Adrenal gland (tissue), 12 donors: ENCODE data around the gene RFX8. TPM values are rescaled to one million over a fixed set of nuclear protein-coding genes. Genes with fewer than 3 reads are reported as not detected.

Experiments used
- DNase-seq, 7 donors: peaks; one replicate each; pipeline ENCODE4 v3.0.0-alpha.2; 2019 to 2020
- H3K27ac ChIP-seq, 5 donors: fragments of 200-600 bp; sonication (generic) in 4 of 5; 1 replicate in 3 of 5; 2 replicates in 2 of 5; pipeline versions ENCODE4 v1.5.1 to v1.8.0; 2016 to 2020; ENCODE audit warnings: mild to moderate bottlenecking in 1 of 5
- H3K27me3 ChIP-seq: fragments of 200-600 bp; 2 replicates; pipeline ENCODE4 v1.8.0; 2021
- H3K36me3 ChIP-seq, 2 donors: fragments of 200-600 bp; replicated peaks in 1 of 2; 1 replicate in 1 of 2; 2 replicates in 1 of 2; pipeline versions ENCODE4 v1.5.1 to v1.8.0; 2018 to 2022
- H3K4me1 ChIP-seq, 2 donors: fragments of 200-600 bp; replicated peaks in 1 of 2; 1 replicate in 1 of 2; 2 replicates in 1 of 2; pipeline versions ENCODE4 v1.5.1 to v1.8.0; 2018 to 2021
- H3K4me3 ChIP-seq, 4 donors: fragments of 200-600 bp; sonication (generic) in 3 of 4; one replicate each; pipeline ENCODE4 v1.5.1; 2016 to 2018
- H3K9me3 ChIP-seq, 3 donors: fragments of 200-600 bp; sonication (generic) in 1 of 3; replicated peaks in 1 of 3; 1 replicate in 2 of 3; 2 replicates in 1 of 3; pipeline versions ENCODE4 v1.5.1 to v1.8.0; 2016 to 2021
- POLR2A ChIP-seq, 2 donors: fragments of 450-650 bp; IDR thresholded peaks; one replicate each; pipeline ENCODE4 v1.6.1; 2017; ENCODE audit warnings: antibody characterized with exemption in 2 of 2, mild to moderate bottlenecking in 2 of 2, moderate library complexity in 1 of 2
- WGBS, 4 donors: extraction: QIAGEN DNeasy Blood & Tissue Kit in 2 of 4; methylation state at CpG; one replicate each; pipeline versions ENCODE4 v1.1.5 to v1.1.7; 2013 to 2017; 5-methylcytosine and 5-hydroxymethylcytosine counted together
- intact Hi-C, 2 donors: fragments of 100-400 bp; cut with DNase I; formaldehyde crosslinking; loops; one replicate each; pipeline versions ENCODE4 v1.14.1 to v1.15.0; 2022 to 2023
- polyA plus RNA-seq, 3 donors: library from polyadenylated mRNA; stranded (reverse); fragments of 200-250 nt in 2 of 3; fragments of 350-450 nt in 1 of 3; fragmentation: Illumina TruSeq in 1 of 3; extraction: RNeasy Lipid Tissue Mini Kit (QIAGEN cat#74804) in 1 of 3; gene quantifications; one replicate each; pipeline ENCODE4 v1.2.3, GENCODE V29; 2013 to 2014
- total RNA-seq, 9 donors: library from RNA; depleted of rRNA in 4 of 9; stranded (reverse); fragments of >200 nt in 4 of 9; fragments of 120-200 nt in 1 of 9; fragmentation: NEBNext Ultra II Directional in 1 of 9; extraction: Animal tissue kit (Norgen Biotek cat#: 25700) in 1 of 9; gene quantifications; one replicate each; pipeline versions ENCODE4 v1.1.0 to v1.2.4, GENCODE V29; 2013 to 2023
- TF ChIP-seq, protein P1 (sequence below), 6 experiments: fragments of 450-650 bp in 4 of 6; fragments of 200-600 bp in 2 of 6; sonication (generic) in 1 of 6; IDR thresholded peaks; 1 replicate in 5 of 6; 2 replicates in 1 of 6; pipeline versions ENCODE4 v1.5.1 to v1.8.0; 2016 to 2021; ENCODE audit warnings: antibody characterized with exemption in 6 of 6, mild to moderate bottlenecking in 2 of 6, moderate library complexity in 1 of 6
- donor health status: healthy with polysubstance abuse.
- donor health status: Bipolar disorder and iron deficiency.
- donor health status: DM: yes; HTN: yes; CAD: no.
- donor health status: DM: no; HTN: no; CAD: no.
- donor health status: DM: no; HTN: no; CAD: no.
- donor health status: DM: yes; HTN: yes; CAD: no.

The RFX8 gene
- total and polyA plus RNA-seq, 12 donors, result 0.14 to 21.8 (median 0.74) TPM; not detected in 4

DNA sequence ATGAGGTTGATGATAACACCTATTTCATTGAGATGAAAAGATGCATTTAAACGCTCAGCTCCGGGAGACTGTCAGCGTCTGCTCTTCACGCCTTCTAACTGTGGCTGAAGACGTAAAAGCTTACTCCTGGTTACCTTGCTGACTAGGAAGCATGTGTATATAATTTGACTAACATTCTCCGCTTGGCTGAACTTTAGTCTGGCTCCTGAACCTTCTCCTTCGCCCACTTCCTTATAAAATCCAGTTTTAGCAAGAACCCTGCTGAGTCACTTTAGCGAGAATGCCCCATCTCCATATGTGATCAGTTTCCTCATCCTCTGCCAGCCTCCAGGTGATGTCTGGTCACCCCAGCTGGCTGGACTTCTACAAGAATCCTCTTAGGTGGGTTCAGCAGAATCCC, 74.9 kb downstream of the RFX8 start:
- no peaks in the 10 kb centered on the region for H3K9me3 ChIP-seq
- intact Hi-C loops, result no loop called here
- H3K27ac ChIP-seq, result no peak overlapping the region
- H3K4me1 ChIP-seq, result no peaks in the 10 kb centered on the region
- TF ChIP-seq POLR2A (IDR thresholded peaks at IDR 0.05), result no peak
- TF ChIP-seq, protein P1, sequence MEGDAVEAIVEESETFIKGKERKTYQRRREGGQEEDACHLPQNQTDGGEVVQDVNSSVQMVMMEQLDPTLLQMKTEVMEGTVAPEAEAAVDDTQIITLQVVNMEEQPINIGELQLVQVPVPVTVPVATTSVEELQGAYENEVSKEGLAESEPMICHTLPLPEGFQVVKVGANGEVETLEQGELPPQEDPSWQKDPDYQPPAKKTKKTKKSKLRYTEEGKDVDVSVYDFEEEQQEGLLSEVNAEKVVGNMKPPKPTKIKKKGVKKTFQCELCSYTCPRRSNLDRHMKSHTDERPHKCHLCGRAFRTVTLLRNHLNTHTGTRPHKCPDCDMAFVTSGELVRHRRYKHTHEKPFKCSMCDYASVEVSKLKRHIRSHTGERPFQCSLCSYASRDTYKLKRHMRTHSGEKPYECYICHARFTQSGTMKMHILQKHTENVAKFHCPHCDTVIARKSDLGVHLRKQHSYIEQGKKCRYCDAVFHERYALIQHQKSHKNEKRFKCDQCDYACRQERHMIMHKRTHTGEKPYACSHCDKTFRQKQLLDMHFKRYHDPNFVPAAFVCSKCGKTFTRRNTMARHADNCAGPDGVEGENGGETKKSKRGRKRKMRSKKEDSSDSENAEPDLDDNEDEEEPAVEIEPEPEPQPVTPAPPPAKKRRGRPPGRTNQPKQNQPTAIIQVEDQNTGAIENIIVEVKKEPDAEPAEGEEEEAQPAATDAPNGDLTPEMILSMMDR (IDR thresholded peaks at IDR 0.05), result no peak
- H3K4me3 ChIP-seq, result no peak overlapping the region
- DNase-seq, result no peak
- H3K36me3 ChIP-seq, result no peaks in the 10 kb centered on the region
- no peaks in the 10 kb centered on the region for H3K27me3 ChIP-seq
- 77 to 87% (median 81%) methylated on average over 8 of the region's 8 CpGs for WGBS, 4 donors

DNA sequence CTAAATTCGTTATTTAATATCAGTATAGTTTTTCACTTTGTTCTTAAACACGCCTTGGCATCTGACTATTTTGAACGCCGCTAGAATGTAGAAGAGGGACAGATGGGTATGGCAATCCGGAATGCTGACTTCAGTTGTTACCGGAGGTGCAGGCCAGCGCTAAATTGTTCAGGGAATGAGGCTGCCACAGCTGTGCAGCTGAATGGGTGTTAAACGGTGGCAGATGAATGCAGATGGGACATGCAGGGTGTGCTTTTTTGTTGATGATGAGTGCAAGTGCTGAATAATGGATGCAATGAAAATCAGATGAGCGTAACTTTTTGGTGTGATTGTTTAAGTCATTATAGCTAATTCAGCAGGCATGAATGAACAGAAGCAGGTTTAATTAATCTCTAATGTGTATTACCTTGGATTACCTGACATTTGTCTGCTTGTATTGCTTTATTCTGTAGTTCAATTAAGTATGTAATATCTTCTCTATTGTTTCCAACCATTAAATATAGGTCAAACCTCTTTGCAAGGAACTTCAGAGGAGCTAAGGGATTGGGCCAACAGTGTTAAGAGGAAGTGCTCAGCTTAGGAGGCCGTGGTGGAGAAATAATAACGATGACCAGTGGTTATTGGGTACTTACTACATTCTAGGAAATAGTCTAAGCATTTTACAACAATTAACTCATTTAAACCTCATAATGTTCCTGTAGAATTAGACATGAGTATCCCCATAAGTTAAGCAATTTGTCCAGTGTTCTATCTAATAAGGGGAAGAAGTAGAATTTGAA, 75.7 kb downstream of the RFX8 start:
- DNase-seq, result no peak
- Histone ChIP-seq H3K27ac (no peak overlapping the region), H3K27me3 (no peaks in the 10 kb centered on the region), H3K4me1 (no peaks in the 10 kb centered on the region), H3K36me3 (no peaks in the 10 kb centered on the region), H3K9me3 (no peaks in the 10 kb centered on the region), H3K4me3 (no peak overlapping the region)
- no peak for TF ChIP-seq POLR2A (IDR thresholded peaks at IDR 0.05)
- TF ChIP-seq, protein P1 (IDR thresholded peaks at IDR 0.05), result no peak
- intact Hi-C loops, result no loop called here
- 83 to 84% (median 84%) methylated on average over 11 of the region's 11 CpGs for WGBS, 4 donors

DNA sequence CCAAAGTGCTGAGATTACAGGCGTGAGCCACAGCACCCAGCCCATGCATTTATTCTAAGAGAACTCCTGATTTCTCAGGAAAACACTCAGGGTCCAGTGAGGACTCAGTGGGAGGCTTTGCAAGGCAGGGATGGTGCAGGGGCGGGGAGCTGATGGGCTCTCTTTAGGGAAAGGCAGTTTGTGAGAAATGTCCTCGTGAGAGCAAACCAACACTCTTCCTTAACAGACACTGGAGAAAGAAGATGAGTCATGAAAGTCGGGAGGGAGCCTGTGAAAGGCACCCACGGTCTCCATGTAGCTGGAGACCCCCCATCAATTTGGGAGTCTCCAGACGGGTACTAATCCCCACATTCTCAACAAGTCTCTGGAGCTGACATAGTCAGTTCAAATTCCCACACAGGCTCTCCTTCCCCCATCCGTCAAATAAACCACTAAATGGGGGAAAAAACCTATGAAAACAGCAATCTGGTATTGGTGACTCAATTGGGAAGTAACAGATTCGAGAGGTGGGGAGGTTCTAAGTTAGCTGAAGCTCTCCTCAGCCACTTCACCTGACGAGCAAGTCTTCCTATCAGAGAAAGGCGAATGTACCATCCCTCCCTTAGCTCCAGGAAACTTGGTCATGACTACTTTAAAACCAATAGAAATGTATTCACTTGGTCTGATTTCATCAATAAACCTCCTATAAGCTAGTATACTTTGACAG, 76.6 kb downstream of the RFX8 start:
- Histone ChIP-seq H3K4me3 (no peak overlapping the region), H3K36me3 (no peaks in the 10 kb centered on the region), H3K27me3 (no peaks in the 10 kb centered on the region), H3K9me3 (no peaks in the 10 kb centered on the region), H3K27ac (no peak overlapping the region), H3K4me1 (no peaks in the 10 kb centered on the region)
- TF ChIP-seq, protein P1 (IDR thresholded peaks at IDR 0.05), result no peak
- no peak for TF ChIP-seq POLR2A (IDR thresholded peaks at IDR 0.05)
- DNase-seq, result no peak
- intact Hi-C loops, result no loop called here
- 63 to 73% (median 67%) methylated on average over 10 of the region's 10 CpGs for WGBS, 4 donors

DNA sequence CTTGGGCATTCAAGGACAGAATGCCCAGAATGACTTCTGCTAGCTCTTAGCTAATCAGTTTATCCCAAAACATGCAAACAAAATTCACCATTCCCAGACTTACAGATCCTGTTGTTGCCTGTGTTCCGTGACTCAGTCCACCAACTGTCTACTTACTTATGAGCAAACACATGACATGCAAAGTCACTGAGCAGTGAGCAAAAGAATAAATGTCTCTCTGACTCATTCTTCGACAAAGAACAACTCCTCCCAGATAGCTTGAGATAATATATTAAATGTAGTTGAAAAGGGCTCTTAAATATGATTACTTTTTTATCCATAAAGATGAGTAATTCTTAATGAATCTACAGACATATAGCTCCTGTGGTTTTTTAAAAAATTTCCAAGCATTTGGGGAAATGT, 78.6 kb downstream of the RFX8 start:
- DNase-seq, result peak in 3 of 7 donors; percentile 20 to 29 (median 23)
- Histone ChIP-seq H3K4me3 (no peak overlapping the region), H3K27ac (no peak overlapping the region), H3K27me3 (peaks cover 2% of the 10 kb centered on the region), H3K4me1 (no peaks in the 10 kb centered on the region), H3K9me3 (no peaks in the 10 kb centered on the region), H3K36me3 (no peaks in the 10 kb centered on the region)
- 41 to 60% (median 52%) methylated on average over 2 of the region's 2 CpGs for WGBS, 4 donors
- intact Hi-C loops, result no loop called here
- TF ChIP-seq, protein P1 (IDR thresholded peaks at IDR 0.05), result no peak
- no peak for TF ChIP-seq POLR2A (IDR thresholded peaks at IDR 0.05)
